ENCODE data around the gene MCM3.

MCM3 gene

GRCh38 chr6:52303178-52303577 lies 18.6 kb upstream of the MCM3 start:
- DNase-seq (ENCODE audit: low read depth in 2 of 3, low spot score in 2 of 3): no peak

- no peak for DNase-seq (ENCODE audit: low read depth in 2 of 3, low spot score in 2 of 3)
Measured at GRCh38 chr6:52301326-52301725, 16.8 kb upstream of the MCM3 start.

DNA sequence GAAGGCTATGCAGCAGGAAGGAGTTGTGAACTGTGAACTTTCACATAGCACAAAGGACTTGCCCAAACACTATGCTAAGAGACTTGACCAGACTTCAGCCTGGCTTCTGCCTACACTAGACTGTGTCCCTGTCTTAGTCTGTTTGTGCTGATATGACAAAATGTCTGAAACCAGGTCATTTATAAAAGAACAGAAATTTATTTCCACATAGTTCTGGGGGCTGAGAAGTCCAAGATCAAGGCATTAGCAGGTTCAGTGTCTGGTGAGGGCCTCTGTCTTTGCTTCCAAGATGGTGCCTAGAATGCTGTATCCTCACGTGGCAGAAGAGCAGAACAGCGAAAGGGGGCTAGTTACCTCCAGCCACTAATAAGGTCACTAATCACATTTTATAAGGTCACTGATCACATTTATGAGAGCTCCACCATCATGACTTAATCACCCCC lies 16.0 kb upstream of the MCM3 start:
- DNase-seq (ENCODE audit: low read depth in 2 of 3, low spot score in 2 of 3): no peak

GRCh38 chr6:52299653-52300052 lies 15.1 kb upstream of the MCM3 start:
- no peak for DNase-seq (ENCODE audit: low read depth in 2 of 3, low spot score in 2 of 3)

GRCh38 chr6:52297433-52297832 lies 12.9 kb upstream of the MCM3 start:
- no peak for DNase-seq (ENCODE audit: low read depth in 2 of 3, low spot score in 2 of 3)

- no peak for DNase-seq (ENCODE audit: low read depth in 2 of 3, low spot score in 2 of 3)
Measured at GRCh38 chr6:52293067-52293466, 8.5 kb upstream of the MCM3 start.

DNA sequence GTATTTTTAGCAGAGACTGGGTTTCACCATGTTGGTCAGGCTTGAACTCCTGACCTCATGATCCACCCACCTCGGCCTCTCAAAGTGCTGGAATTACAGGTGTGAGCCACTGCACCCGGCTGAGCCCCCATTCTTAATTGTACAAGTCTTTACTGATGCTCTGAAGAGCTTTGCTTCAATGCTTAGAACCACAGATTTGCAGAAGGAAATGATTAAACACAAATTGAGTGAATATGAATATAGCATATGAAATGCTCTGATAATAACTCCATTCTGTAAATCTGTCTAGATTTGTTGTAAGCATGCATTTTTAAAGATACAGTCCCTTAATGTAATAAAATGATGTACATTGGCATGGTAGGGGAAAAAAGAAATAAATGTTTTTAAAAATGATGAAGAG lies 4.3 kb upstream of the MCM3 start:
- no peak for DNase-seq (ENCODE audit: low read depth in 2 of 3, low spot score in 2 of 3)

DNA sequence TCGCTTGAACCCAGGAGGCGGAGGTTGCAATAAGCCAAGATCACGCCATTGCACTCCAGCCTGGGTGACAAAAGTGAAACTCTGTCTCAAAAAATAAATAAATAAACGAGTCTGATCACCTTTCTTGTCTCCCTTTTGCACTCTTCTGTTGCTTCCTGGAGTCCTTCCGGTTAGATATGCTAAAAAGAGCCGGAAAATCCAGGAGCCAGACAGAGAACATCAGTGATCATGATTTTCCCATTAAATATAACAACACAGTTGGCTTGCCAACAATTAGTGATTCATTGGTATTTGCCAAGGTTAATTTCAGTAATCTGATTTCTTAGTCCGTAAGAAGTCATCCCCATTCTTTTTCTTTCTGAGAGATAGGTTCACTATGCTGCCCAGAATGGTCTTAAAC lies 3.7 kb upstream of the MCM3 start:
- no peak for DNase-seq (ENCODE audit: low read depth in 2 of 3, low spot score in 2 of 3)

GRCh38 chr6:52286798-52287432 lies 2.4 kb upstream of the MCM3 start:
- no peak for DNase-seq (ENCODE audit: low read depth in 2 of 3, low spot score in 2 of 3)

DNA sequence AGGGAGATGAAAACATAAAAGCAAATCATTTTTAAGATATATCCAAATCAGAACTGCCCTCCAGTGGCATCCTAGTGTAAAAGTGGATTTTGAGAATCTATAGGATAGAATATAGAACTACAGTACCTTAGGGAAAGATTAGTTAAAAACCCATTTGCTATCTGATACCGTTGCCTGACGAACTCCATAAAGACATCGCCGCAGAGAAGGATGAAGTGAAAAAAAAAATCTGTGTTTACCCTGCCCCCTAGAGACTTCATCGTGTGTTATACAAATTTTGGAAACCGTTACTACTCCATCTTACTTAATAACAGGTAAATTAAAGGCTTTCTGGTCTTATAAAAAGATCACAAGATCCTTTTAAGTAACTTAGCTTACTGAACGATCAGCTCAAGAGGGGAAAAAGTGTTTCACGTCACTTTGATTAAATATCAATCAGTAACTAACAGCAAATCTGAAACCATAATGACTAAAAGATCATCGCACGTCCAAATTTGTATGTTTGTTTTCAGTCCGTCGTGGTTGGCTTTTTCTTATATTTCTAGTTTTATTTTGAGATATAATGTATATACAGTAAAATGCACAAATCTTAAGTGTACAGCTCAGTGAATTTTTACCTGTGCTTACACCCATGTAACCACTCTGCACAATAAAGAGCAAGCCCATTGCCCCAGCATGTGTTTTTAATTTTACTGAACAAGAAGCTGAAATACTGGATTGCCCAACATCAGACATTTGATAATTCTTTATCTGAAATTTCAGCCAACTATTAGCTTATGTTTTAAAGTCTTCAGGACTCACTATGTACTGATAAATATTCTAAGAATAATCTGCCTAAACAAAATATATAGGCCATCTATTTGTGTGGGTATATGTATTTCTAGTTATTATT lies 881 bp upstream of the MCM3 start:
- DNase-seq (ENCODE audit: low read depth in 2 of 3, low spot score in 2 of 3): no peak

GRCh38 chr6:52284131-52284459 lies 447 bp downstream of the MCM3 start:
- DNase-seq (ENCODE audit: low read depth in 2 of 3, low spot score in 2 of 3): peak; percentile 32 to 43 (median 40)

GRCh38 chr6:52283111-52283510 lies 1.4 kb downstream of the MCM3 start:
- no peak for DNase-seq (ENCODE audit: low read depth in 2 of 3, low spot score in 2 of 3)

DNA sequence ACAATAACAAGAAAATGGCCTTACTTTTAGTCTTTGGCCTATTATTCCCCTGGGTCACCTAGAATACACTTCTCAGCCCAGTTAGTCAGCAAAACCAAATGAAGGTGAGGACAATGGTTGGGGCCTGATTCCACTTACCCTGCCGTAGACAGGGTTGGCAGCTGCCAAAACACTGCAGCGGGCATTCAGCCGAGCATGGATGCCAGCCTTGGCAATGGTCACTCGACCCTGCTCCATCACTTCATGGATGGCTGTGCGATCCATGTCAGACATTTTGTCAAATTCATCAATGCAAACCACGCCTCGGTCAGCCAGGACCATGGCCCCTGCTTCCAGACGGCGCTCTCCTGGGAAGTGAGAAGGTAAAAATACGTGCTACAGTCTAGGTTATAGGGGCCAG lies 8.4 kb downstream of the MCM3 start:
- no peak for DNase-seq (ENCODE audit: low read depth in 2 of 3, low spot score in 2 of 3)

DNA sequence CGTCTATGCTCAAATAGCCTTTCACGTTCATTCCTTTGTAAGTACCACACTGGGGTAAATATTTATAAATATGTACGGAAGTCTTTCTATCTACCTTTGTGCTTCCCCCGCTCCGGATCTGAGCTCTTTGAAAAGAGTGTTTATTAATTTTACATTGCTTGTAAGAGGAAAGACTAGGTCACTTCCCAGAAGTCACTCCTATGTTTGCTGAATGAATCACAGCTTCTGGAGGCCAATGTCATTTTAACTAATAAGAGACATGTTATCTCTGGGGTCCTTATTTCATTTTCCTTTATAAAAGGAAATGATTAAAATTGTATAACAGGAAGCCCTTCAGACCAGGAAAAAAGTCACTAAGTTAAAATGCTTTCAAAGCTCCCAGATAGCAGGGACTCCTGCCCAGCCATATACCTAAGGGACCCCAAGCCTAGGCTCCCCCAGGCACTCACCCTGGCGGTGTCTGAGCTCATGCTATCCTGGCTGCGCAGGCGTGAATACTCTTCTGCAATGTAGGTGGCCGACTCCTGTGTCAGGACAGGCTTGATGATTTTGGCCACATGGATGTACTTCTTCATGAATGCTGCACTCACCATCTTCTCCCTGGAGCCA lies 12.6 kb downstream of the MCM3 start:
- no peak for DNase-seq (ENCODE audit: low read depth in 2 of 3, low spot score in 2 of 3)

DNA sequence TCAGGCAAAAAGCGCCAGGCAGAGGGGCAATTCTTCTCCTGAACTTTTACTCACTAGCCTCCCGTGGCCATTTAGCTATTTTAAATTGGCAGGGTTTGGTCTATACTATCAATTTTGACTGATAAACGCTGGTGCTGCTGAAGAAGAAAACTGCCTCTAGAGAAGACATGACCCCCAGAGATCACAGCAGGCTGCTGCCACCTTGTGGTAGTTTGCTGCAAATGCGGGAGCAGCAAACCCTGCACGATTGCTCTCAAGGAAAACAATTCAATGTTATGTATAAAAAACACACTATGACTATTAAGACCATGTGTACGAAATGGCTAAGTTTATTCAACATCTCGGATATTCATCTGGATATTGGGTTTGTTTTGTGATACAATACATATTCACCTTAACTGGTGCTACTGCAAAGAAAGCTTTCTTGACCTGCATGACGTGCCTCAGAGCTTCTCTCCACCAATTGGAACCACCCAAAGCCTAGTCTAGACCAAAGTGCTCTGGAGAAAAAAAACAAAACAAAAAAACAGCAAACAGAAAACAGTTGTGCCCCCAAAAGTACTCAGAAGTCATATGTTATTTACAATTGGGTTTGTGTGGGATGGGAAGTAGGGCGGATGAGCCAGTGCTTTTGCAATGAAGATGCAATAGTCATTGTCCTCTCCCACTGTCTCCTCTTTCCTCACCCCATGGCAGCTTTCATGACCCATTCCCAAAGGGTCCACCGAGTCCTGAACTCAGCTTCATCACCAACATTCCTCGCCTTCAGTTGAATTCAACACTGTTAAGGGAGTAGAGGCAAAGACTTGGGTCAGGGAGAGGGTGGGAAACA lies 20.6 kb downstream of the MCM3 start:
- peak in 2 of 3 experiments; percentile 25 to 29 for DNase-seq (ENCODE audit: low read depth in 2 of 3, low spot score in 2 of 3)

- DNase-seq (ENCODE audit: low read depth in 2 of 3, low spot score in 2 of 3): no peak
Measured at GRCh38 chr6:52262620-52263344, 21.8 kb downstream of the MCM3 start.

- DNase-seq (ENCODE audit: low read depth in 2 of 3, low spot score in 2 of 3): no peak
Measured at GRCh38 chr6:52261229-52261628, 23.3 kb downstream of the MCM3 start.

DNA sequence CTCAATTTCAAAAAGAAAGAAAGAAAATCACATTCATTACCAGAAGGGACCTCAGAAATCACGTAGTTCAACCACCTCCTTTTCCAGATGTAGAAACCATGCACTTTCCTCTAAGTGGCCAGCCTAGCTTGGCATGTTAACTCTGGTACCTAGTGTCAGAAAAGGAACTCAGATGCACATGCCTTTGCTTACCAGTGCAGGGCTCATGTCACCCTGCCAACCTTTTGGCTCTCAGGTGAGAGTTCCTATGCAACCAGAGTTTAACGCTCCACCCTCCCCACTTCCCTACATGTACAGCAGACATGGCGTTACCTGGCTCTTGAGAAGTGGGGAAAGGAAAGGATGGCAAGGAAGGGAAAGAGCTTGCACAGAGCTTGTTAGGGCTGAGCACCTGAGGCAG lies 23.9 kb downstream of the MCM3 start:
- DNase-seq (ENCODE audit: low read depth in 2 of 3, low spot score in 2 of 3): no peak

DNA sequence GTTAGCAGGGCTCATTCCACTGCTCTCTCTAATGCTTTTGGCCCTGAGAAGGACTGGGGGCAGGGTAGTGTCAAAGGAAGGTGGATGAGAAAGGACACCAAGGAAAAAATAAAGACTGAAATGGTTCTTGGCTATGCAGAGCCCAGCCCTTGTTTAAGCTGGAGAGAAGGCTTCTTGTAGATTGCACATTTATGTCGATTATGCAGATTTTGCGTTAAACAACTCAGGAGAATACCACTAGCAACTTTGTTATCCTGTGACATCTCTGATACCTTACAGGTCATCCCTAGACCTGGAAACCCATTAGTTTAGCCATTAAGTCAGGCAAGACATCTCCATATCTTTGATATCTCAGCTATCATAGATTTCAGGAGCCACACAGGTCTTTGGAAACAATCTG lies 29.1 kb downstream of the MCM3 start:
- no peak for DNase-seq (ENCODE audit: low read depth in 2 of 3, low spot score in 2 of 3)

DNA sequence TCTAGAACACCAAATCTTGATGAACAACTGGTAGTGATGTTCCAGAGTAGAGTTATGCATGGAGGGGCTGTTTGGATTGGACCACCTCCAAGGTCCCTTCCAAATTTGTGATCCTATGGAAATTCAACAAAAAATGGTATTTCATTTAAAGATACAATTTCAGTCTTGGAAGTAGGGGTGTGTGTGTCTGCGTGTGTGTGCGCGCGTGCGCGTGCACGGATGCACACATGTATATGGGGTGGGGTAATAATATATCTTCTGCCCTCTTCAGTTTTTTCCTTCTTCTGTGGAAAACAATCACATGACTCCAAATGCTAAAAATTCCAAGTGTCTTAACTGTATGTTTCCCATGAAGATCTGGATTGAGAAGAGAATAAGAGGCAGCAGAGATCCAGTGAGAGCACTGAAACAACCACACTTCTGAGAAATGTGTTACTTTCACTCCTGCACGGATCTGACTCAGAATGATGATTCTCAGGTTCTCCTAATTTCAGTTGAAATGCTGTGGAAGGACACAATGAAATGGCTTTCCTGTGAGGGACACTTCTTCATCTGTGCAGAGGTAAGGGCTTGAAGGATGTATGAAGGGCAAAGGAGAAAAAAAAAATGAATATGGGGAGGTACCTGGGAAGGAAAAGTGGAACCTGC lies 29.7 kb downstream of the MCM3 start:
- DNase-seq (ENCODE audit: low read depth in 2 of 3, low spot score in 2 of 3): no peak
